ENCODE data around the gene FBXO15.

The FBXO15 gene

DNA sequence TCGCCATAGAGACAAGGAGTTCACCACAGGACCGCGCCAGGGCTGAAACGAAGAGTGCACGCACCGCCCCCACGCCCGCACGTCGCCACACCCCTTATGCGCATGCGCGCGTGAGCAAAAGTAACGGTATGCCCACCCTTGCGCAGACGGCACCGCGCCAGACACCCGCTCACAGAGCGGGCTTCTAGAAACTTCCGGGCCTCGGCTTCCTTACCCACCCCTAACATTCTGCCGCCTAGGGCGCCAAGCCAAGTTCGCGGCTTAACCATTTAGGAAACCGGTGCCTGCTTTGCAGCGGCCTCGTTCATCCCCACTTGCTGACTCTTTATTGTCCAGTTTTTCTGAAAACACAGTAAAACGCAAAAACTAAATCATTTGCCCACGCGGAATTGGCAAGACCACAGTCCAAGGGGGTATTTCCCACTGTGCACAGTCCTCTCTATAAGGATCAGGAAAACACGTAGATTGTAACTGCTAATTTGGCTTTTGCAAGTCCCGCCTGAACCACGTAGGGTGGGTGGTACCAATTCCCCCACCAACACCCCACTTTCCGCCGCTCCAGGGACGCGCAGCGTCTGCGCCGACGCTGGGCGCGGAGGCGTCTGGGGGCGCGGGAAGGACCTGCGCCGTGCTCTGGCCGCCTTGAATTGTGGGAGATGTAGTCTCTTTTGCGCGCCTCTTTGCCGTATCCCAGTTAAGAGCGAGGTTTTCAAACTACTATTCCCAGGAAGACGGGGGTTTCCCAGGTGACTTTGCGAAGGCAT is at the start of gene FBXO15, which contains the start of gene TIMM21:
Gene FBXO15, minus strand, starts transcription at position 56 of the 764 bp plus-strand sequence. Its CDS starts 49 bp downstream, at position 7.
Gene TIMM21, plus strand, starts transcription at position 745 of the 764 bp plus-strand sequence. CDS start 286 bp downstream, outside the sequence.
- peak; percentile 96 for DNase-seq (ENCODE audit: low spot score)

DNA sequence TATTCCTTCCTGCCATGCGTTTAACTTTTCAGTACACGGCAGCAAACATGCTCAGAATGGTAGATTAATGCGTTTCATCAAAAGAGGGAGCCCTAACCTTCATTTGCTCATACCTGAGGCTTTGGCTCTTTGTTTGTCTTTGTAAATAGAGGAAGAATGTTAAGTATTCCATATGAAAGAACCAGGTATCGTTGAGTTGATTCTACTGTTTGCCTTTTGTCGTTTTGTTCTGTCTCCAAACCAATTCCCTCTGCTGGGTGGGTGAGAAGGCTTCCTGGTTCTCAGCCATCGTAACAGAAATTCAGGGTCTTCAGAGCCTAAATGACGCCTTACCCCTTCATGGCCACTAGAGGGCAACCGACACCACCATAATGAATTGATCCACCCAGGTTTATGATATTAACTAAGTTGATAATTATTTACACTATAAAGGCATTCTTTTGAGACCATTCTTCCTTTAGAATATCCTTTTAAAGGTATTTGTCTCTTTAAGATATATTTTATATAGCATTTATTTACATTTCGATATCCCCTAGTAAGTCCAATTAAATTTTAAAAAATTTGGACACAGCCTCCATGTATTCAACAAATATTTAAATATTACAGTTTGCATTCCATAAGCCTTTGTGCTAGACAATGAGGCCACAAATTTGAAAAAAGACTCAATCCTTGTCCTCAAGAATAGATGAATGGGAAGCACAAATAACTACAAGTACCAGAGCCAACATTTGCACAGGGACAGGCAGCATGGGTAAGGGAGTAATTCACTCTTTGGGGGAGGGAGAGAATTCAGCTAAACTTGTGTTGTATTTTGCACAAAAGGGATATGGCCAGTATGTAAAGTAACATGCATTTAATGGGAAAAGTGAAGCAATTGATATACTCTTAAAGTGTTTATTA is 48.8 kb upstream of the FBXO15 start:
- DNase-seq (ENCODE audit: low spot score): peak; percentile 79

DNA sequence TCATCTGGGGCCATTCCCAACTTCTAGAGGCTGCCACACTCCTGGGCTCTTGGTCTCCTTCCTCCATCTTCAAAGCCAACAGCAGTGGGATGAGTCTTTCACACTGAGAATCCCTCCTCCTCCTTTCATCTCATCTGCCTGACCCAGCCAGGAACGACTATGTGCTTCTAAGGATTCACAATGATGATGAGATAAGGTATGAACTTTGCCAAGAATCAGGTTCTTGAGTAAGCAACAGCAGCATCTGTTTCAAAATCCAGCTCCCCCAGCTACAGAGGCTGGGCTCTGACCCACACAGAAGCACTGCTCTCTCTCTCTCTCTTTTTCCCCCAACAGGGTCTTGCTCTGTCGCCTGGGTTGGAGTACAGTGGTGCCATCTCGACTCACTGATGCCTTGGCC is 47.1 kb upstream of the FBXO15 start:
- no peak for DNase-seq (ENCODE audit: low spot score)

DNA sequence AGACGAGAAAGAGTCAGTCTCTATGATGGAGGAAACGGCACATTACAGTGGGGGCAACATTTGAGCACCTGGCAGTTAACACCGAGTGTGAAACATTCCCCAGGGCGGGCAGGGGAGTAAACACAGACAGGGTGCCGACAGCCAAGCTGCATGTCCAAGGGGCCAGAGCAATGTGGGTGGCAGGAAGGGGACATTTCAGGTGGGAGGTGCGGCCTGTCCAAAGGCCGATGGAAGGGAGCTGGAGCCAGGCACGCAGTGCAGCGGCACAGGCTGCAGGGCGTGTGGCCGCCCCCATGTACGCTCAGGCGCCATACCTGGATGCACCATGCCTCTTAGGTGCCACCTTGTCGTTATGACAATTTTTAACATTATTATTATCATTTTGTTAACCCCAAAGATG is 43.9 kb upstream of the FBXO15 start:
- DNase-seq (ENCODE audit: low spot score): no peak

GRCh38 chr18:74190086-74190485 is 42.5 kb upstream of the FBXO15 start:
- no peak for DNase-seq (ENCODE audit: low spot score)

GRCh38 chr18:74186661-74187060 is 39.0 kb upstream of the FBXO15 start:
- DNase-seq (ENCODE audit: low spot score): no peak

DNA sequence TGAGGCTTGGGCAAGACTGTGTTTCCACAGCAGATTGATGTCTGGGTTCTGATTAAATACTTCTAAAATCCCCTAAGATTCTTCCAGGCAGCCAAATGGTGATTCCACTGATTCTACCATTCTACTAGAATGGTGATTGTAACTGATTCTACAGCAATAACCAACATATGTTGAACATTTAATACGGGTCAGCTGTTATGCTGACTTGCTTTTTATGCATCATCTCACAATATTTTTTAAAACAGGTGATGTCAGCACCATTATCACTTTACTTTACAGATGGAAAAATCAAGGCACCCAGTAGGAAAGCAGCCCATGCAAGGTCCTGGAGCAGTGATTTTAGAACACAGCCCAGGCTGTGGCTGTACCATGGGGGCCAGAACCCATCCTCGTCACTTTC is 38.2 kb upstream of the FBXO15 start:
- DNase-seq (ENCODE audit: low spot score): no peak

- DNase-seq (ENCODE audit: low spot score): no peak
These were observed 37.2 kb upstream of the FBXO15 start for GRCh38 chr18:74184875-74185274.

DNA sequence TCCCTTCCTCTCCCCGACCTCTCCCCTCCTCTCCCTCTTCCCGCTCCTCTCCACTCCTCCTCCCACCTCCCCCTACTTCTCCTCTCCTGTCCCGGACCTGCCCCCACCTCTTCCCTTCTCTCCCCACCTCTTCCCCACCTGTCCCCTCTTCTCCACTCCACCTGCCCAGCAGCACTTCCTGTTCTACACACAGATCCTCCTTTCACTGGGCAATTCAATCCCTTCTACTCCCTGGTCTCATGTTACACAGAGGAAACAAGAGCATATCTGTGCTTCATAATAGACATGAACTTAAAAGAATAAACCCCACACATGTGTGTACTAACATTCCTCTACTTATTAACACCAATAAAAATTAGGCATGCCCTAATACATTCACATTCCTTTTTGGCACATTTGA is 35.5 kb upstream of the FBXO15 start:
- DNase-seq (ENCODE audit: low spot score): no peak

DNA sequence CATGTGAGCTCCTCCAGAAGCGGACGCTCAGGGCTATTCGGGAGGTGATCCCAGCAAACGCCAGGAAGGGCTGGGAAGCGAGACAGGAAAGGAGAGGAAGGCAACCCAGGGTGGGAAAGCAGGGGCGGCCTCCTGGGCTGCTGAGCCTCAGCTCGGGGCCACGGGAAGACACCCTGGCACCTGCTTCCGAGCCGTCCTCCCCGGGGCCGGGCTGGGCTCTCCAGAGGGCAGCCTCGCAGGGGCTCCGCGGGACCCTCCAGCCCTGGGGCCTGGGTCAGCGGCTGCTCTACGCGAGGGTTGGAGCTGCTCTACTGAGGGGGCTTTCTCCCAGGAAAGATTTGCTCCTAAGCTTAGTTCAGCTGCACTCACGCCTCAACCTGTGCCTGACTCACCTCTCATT is 34.7 kb upstream of the FBXO15 start:
- no peak for DNase-seq (ENCODE audit: low spot score)

GRCh38 chr18:74179623-74180199 is 32.1 kb upstream of the FBXO15 start:
- DNase-seq (ENCODE audit: low spot score): no peak

DNA sequence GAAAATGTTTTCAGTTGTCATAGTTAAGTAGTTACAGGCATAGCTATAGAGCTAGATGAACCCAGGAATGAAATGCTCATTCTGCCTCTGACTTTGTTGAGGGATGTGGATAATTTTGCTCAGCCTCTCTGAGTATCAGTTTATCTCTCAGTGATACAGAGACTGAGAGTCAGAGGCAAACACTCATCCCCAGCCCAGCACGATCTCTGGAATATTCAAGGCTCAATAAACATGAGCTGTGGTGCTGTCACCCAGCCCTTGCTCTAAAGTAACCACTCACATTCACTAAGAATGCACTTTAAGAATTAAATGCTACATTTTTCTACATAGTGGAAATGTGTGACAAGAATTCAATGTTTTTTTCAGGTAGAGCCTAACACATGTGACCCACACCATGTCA is 31.2 kb upstream of the FBXO15 start:
- no peak for DNase-seq (ENCODE audit: low spot score)

- DNase-seq (ENCODE audit: low spot score): no peak
These were observed 28.0 kb upstream of the FBXO15 start for GRCh38 chr18:74175658-74176057.

DNA sequence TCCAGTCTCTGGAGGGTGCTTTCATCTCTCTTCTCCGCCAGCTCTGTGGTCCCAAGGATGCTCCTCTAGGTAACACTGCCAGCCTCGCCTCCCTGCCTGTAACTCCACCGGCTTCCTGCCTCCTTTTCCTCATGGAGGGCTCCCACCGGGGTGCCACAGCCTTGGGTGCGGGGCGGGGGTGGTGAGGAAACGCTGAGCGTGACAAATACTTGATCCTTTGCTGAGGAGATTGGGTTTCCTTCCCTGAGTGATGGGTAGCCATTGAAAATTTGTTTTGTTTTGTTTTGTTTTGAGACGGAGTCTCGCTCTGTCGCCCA is 25.8 kb upstream of the FBXO15 start:
- no peak for DNase-seq (ENCODE audit: low spot score)

- DNase-seq (ENCODE audit: low spot score): peak; percentile 30
These were observed 25.2 kb upstream of the FBXO15 start for GRCh38 chr18:74172697-74173433.

DNA sequence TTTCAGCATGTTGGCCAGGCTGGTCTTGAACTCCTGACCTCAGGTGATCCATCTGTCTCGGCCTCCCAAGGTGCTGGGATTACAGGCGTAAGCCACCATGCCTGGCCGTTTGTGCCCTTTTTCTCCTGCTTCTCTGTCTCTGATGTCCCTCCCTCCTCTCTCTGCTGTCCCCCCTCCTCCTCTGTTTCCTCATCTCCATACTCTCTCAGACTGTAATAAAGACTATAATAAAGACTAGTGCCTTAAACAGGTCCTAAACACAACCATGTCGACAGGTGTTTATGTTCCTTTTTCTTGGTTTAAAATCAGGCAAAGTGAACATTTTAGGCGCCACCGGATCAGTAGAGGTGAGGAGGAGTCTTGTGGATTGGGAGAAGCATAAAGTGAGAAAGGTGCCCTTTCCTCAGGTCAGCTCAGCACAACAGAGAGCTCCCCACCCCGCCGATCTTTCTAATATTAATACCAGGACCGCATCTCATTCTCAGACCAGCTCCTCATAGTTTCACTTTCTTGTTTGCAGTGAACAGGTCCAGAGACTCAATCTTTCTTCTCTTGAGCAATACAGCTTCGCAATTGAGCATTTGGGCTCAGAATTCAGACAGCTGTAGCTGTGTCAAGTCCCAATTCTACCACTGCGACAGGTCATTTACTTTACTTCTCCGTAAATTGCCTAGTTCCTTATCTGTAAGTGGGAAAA is 24.4 kb upstream of the FBXO15 start:
- no peak for DNase-seq (ENCODE audit: low spot score)

DNA sequence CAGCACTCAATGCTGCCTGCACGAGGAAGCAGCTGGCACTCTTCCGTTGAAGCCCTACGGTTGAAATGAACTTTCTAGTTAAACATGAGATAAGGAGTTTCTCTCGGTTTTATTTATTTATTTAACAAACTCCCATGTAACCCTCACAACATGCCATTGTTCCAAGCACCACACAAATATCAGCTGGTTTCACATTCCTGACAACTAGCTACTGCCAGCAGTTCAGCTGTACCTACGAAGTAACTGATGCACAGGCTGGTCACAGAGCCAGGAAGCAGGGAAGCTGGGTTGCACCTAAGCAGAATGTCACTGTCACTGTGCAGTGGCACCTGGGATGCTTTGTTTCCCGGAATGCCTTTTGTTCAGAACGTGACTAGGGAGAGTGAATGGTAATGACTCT is 18.8 kb upstream of the FBXO15 start:
- DNase-seq (ENCODE audit: low spot score): no peak

GRCh38 chr18:74163019-74163660 is 15.5 kb upstream of the FBXO15 start:
- no peak for DNase-seq (ENCODE audit: low spot score)

DNA sequence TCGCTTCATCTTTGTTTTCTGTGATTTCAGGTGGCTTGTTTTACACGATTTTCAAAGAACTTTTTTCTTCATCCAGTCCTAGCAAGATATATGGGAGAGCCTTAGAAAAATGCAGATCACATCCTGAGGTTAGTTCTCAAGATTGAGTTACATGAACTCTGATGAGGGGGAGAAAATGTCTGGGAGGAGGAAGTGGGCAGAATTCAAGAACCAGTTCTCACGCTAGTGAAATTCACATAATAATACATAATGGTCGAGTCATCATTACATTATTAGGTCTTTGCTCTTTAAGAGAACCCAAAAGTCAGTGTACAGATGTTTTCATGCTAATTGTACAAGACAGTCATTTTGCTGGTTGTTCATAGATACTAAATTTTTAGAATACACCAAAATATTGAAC is 7.6 kb upstream of the FBXO15 start:
- DNase-seq (ENCODE audit: low spot score): no peak

DNA sequence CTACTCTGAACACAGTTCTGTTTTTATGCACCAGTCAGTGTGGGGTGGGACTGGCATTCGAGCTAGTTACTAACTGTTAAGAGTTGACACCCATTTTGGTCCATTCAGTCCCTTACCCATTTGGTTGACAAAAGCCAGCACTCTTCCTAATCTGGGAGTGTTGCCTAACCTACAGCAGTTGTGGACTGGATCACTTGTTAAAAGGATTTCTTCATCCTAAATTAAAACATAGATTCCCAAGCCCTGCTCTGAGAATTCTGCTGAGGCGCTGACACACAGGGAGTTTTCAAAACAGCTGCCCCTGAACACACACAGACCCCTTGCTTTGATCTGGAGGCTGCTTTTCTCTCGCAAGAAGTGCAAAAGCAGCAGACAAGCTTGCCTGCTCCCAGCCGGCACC is 7.1 kb upstream of the FBXO15 start:
- DNase-seq (ENCODE audit: low spot score): no peak

GRCh38 chr18:74153793-74154192 is 6.2 kb upstream of the FBXO15 start:
- no peak for DNase-seq (ENCODE audit: low spot score)

Data from AG20443 (cell line).